NCI-H2196 (cell line): ENCODE measurements around the gene MIA2.

Source experiments
- DNase-seq: peaks from one replicate; lab custom pipeline; 2025; ENCODE audit not compliant: unreplicated experiment; lab: John Stamatoyannopoulos, UW

The MIA2 gene

GRCh38 chr14:39383026-39383660, 149.4 kb downstream of the MIA2 start:
- no peak for DNase-seq

- no peak for DNase-seq
These were observed 150.0 kb downstream of the MIA2 start for GRCh38 chr14:39383741-39384140.

GRCh38 chr14:39384177-39384576, 150.5 kb downstream of the MIA2 start:
- DNase-seq = no peak

GRCh38 chr14:39393289-39393688, 159.6 kb downstream of the MIA2 start:
- no peak for DNase-seq

- DNase-seq = no peak
These were observed 162.0 kb downstream of the MIA2 start for GRCh38 chr14:39395555-39396254.

GRCh38 chr14:39396448-39396847, 162.7 kb downstream of the MIA2 start:
- no peak for DNase-seq

GRCh38 chr14:39398382-39398781, 164.7 kb downstream of the MIA2 start:
- no peak for DNase-seq

GRCh38 chr14:39406560-39406959, 172.8 kb downstream of the MIA2 start:
- no peak for DNase-seq

GRCh38 chr14:39416072-39416471, 182.4 kb downstream of the MIA2 start:
- DNase-seq = no peak

- no peak for DNase-seq
These were observed 183.3 kb downstream of the MIA2 start for GRCh38 chr14:39417014-39417413.

GRCh38 chr14:39419272-39419671, 185.6 kb downstream of the MIA2 start:
- no peak for DNase-seq

GRCh38 chr14:39422243-39422642, 188.5 kb downstream of the MIA2 start:
- no peak for DNase-seq

- DNase-seq = no peak
These were observed 190.1 kb downstream of the MIA2 start for GRCh38 chr14:39423793-39424192.

GRCh38 chr14:39425947-39426346, 192.2 kb downstream of the MIA2 start:
- no peak for DNase-seq

- peak; percentile 39 for DNase-seq
These were observed 192.9 kb downstream of the MIA2 start for GRCh38 chr14:39426605-39427004.

GRCh38 chr14:39428118-39428517, 194.4 kb downstream of the MIA2 start:
- no peak for DNase-seq

- DNase-seq = no peak
These were observed 197.2 kb downstream of the MIA2 start for GRCh38 chr14:39430762-39431415.

GRCh38 chr14:39431416-39432178, 197.9 kb downstream of the MIA2 start:
- peak; percentile 43 for DNase-seq

- DNase-seq = peak; percentile 88
These were observed 198.5 kb downstream of the MIA2 start, which contains the start of gene FBXO33 for GRCh38 chr14:39432179-39432618. Gene FBXO33 (minus strand): TSS chr14:39432433. CDS start chr14:39432162, 271 bp downstream.

GRCh38 chr14:39432619-39433451, 199.1 kb downstream of the MIA2 start:
- DNase-seq = peak; percentile 88

GRCh38 chr14:39433452-39433813, 199.7 kb downstream of the MIA2 start:
- no peak for DNase-seq
